Peyer's patch (tissue), 4 donors: Measurements from ENCODE around the gene CYP1A2. TPM values are rescaled to one million over a fixed set of nuclear protein-coding genes. Genes with fewer than 3 reads are reported as not detected.

Experiments
- DNase-seq, 3 donors: peaks; one replicate each; pipeline ENCODE4 v3.0.0-alpha.2; 2017 to 2019
- H3K27ac ChIP-seq, 4 donors: fragments of 200-600 bp; sonication (generic); one replicate each; pipeline ENCODE4 v1.5.1; 2016 to 2019
- H3K27me3 ChIP-seq, 2 donors: fragments of 200-600 bp; sonication (generic); one replicate each; pipeline ENCODE4 v1.5.1; 2019
- H3K36me3 ChIP-seq, 3 donors: fragments of 200-600 bp; sonication (generic); one replicate each; pipeline ENCODE4 v1.5.1; 2016 to 2019
- H3K4me1 ChIP-seq, 4 donors: fragments of 200-600 bp; sonication (generic); one replicate each; pipeline ENCODE4 v1.5.1; 2016 to 2019
- H3K4me3 ChIP-seq, 4 donors: fragments of 200-600 bp; sonication (generic); 1 replicate in 3 of 4; 2 replicates in 1 of 4; pipeline ENCODE4 v1.5.1; 2016 to 2019; ENCODE audit warnings: mild to moderate bottlenecking in 1 of 4
- H3K9me3 ChIP-seq, 4 donors: fragments of 200-600 bp; sonication (generic); one replicate each; pipeline ENCODE4 v1.5.1; 2016 to 2019; ENCODE audit warnings: mild to moderate bottlenecking in 1 of 4
- CTCF ChIP-seq, 6 experiments: fragments of 450-650 bp in 4 of 6; fragments of 200-600 bp in 2 of 6; sonication (generic) in 1 of 6; IDR thresholded peaks; one replicate each; pipeline ENCODE4 v1.5.1; 2017 to 2019; ENCODE audit warnings: antibody characterized with exemption in 6 of 6, mild to moderate bottlenecking in 3 of 6, moderate library complexity in 1 of 6
- POLR2A ChIP-seq, 2 donors: fragments of 450-650 bp; IDR thresholded peaks; one replicate each; pipeline ENCODE4 v1.5.1; 2017; ENCODE audit warnings: antibody characterized with exemption in 2 of 2, mild to moderate bottlenecking in 2 of 2, moderate library complexity in 2 of 2
- small RNA-seq, 2 donors: library from RNA; depleted of rRNA; stranded (forward); fragments of <200 nt; gene quantifications; one replicate each; pipeline ENCODE3, GENCODE V24; 2016
- total RNA-seq, 4 donors: library from RNA; depleted of rRNA; stranded (reverse); fragments of >200 nt; gene quantifications; one replicate each; pipeline ENCODE4 v1.1.0, GENCODE V29; 2016

The CYP1A2 gene
- total RNA-seq, 4 donors from 2014 or later: not detected

GRCh38 chr15:74804935-74805334 is 56.3 kb downstream of the CYP1A2 start:
- no peaks in the 10 kb centered on the region for H3K9me3 ChIP-seq
- no peak for DNase-seq
- H3K4me1 ChIP-seq: peaks cover 0 to 24% (median 12%) of the 10 kb centered on the region in 4 donors
- H3K36me3 ChIP-seq: peaks cover 0 to 35% (median 0%) of the 10 kb centered on the region in 3 donors
- no peak overlapping the region for H3K27ac ChIP-seq
- TF ChIP-seq CTCF (IDR thresholded peaks at IDR 0.05) (no peak), POLR2A (IDR thresholded peaks at IDR 0.05) (no peak)
- H3K4me3 ChIP-seq: no peak overlapping the region
- no peaks in the 10 kb centered on the region for H3K27me3 ChIP-seq

Small RNAs within 50 kb of the gene (small RNA-seq; reads per million reads assigned to genes)
- gene MIR4513: 0 reads per million in 2 donors

Other genes starting within 250 kb of the CYP1A2 start
- gene ARID3B, start 207.6 kb upstream of the CYP1A2 start, total RNA-seq: 10 to 100 TPM; 10.9 to 29.4 (median 21.6) TPM
- 100 to 1,000 TPM; 123 to 361 (median 213) TPM for gene CLK3, start 133.0 kb upstream of the CYP1A2 start, total RNA-seq
- 10 to 100 TPM; 23.5 to 43.7 (median 32.2) TPM for gene EDC3, start 52.8 kb upstream of the CYP1A2 start, total RNA-seq
- 1 to 10 TPM in 1 of 4 donors, under 1 TPM in 1, not detected in 2; 0.70 to 3.3 TPM for gene CYP1A1, start 23.3 kb upstream of the CYP1A2 start, total RNA-seq
- gene CSK, start 33.2 kb downstream of the CYP1A2 start, total RNA-seq: 100 to 1,000 TPM in 1 of 4 donors, 10 to 100 TPM in 3; 53.8 to 122 (median 66.2) TPM
- gene LMAN1L, start 64.0 kb downstream of the CYP1A2 start, total RNA-seq: not detected
- not detected for gene CPLX3, start 77.8 kb downstream of the CYP1A2 start, total RNA-seq
- 100 to 1,000 TPM; 194 to 508 (median 288) TPM for gene ULK3, start 94.3 kb downstream of the CYP1A2 start, total RNA-seq
- gene SCAMP2, start 124.5 kb downstream of the CYP1A2 start, total RNA-seq: 100 to 1,000 TPM in 3 of 4 donors, 10 to 100 TPM in 1; 60.2 to 206 (median 151) TPM
- gene MPI, start 141.2 kb downstream of the CYP1A2 start, total RNA-seq: 100 to 1,000 TPM in 3 of 4 donors, 10 to 100 TPM in 1; 52.0 to 221 (median 174) TPM
- 10 to 100 TPM; 48.7 to 76.5 (median 57.6) TPM for gene FAM219B, start 158.0 kb downstream of the CYP1A2 start, total RNA-seq
- gene COX5A, start 189.2 kb downstream of the CYP1A2 start, total RNA-seq: 100 to 1,000 TPM in 3 of 4 donors, 10 to 100 TPM in 1; 59.4 to 326 (median 195) TPM
- gene RPP25, start 207.9 kb downstream of the CYP1A2 start, total RNA-seq: 10 to 100 TPM in 2 of 4 donors, 1 to 10 TPM in 2; 7.4 to 15.3 (median 9.5) TPM
- gene SCAMP5, start 246.7 kb downstream of the CYP1A2 start, total RNA-seq: 10 to 100 TPM in 3 of 4 donors, 1 to 10 TPM in 1; 5.0 to 78.1 (median 53.4) TPM